Measurements from ENCODE around the gene INO80D.
"Not testable (repeated sequence)": the region's sequence is repeated elsewhere in the genome, so short reads cannot be mapped to it uniquely, and the experiment has no call there.

Gene INO80D

DNA sequence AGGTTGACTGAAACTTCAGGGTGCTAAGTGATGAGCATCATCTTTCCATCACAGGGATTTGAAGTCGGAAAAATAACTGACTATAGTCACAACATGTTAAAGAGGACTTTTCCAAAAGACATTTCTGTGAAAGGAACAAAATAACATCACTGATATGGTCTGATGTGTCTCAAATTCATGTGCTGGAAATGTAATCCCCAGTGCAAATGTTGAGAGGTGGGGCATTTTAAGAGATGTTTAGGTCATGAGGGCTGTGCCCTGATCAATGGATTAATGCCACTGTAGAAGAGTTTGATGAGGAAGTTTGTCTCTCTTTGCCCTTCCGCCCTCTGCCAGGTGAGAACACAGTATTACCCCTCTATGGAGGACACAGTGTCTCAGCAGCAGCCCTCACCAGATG, 95.9 kb downstream of the INO80D start:
- TF ChIP-seq, protein P1, sequence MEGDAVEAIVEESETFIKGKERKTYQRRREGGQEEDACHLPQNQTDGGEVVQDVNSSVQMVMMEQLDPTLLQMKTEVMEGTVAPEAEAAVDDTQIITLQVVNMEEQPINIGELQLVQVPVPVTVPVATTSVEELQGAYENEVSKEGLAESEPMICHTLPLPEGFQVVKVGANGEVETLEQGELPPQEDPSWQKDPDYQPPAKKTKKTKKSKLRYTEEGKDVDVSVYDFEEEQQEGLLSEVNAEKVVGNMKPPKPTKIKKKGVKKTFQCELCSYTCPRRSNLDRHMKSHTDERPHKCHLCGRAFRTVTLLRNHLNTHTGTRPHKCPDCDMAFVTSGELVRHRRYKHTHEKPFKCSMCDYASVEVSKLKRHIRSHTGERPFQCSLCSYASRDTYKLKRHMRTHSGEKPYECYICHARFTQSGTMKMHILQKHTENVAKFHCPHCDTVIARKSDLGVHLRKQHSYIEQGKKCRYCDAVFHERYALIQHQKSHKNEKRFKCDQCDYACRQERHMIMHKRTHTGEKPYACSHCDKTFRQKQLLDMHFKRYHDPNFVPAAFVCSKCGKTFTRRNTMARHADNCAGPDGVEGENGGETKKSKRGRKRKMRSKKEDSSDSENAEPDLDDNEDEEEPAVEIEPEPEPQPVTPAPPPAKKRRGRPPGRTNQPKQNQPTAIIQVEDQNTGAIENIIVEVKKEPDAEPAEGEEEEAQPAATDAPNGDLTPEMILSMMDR (conservative IDR thresholded peaks at IDR 0.05; ENCODE audit: low read length) = no peak
- DNase-seq (ENCODE audit: low read depth) = no peak
- H3K4me3 ChIP-seq (ENCODE audit: low read length) = no peak overlapping the region

DNA sequence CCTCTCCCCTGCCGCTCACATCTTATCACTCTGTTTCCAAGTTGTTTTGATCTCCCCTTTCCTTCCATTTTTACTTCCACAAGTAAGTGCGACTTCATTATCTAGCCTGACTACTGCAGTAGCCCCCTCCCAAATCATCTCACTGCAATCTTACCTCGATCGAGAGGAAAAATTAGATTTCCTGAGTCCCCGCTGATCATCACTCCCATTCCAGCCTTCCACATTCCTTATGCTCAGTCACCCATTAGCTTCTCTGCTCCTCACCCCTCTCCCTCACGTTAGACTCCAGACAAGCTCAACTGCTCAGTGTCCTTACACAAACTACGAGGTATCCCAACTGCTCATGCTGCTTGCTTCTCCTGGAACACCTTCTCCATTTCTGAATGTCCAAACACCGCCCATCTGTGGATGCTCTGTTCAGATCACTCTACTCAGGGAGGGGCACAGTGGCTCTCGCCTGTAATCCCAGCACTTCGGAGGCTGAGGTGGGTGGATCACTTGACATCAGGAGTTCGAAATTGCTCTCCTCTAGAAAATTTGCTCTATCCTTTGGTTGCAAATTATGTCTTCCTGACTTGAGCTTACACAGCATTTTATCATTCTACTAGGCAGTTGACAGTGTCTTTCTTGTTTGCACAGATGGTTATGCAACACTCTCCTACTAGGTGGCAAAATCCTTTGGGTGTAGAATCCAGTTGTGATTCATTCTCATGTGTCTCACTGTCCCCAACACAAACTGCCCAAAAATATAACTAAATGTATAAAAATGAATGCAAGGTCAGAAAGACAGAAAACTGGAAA, 96.5 kb downstream of the INO80D start:
- TF ChIP-seq, protein P1 (conservative IDR thresholded peaks at IDR 0.05; ENCODE audit: low read length) = no peak
- DNase-seq (ENCODE audit: low read depth) = no peak
- no peak overlapping the region for H3K4me3 ChIP-seq (ENCODE audit: low read length)

DNA sequence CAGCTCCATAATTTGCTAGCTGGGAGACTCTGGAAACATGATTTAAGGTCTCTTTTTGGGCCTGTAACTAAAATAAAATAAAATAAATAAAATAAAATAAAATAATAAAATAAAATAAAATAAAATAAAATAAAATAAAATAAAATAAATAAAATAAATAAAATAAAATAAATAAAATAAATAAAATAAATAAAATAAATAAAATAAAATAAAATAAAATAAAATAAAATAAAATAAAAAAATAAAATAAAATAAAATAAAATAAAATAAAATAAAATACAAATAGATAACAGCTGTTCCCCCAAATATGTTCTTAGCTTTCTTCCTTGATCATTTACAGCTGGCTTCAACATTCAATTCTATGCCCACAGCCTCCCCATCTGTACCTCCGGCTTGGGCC, 97.3 kb downstream of the INO80D start:
- DNase-seq (ENCODE audit: low read depth); H3K4me3 ChIP-seq (ENCODE audit: low read length): not testable (repeated sequence)

DNA sequence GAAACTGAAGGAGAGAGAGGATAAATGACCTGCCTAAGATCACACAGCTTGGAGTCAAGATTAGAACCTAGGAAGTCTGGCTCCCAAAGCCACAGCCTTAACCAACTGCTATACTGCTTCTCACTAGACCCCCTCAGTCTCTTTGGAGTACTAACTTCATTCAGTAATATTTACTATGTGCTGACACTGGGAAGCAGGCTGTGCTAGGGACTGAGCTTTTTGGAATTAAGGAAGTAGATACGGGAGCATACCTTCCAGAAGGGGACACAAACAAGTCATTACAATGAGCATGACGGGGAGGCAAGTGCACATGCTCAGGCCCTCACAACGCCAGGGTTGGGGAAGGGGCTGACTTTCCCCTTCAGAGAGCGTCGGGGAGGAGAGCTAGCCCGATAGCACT, 97.7 kb downstream of the INO80D start:
- H3K4me3 ChIP-seq (ENCODE audit: low read length) = no peak overlapping the region
- no peak for DNase-seq (ENCODE audit: low read depth)
- TF ChIP-seq, protein P1 (conservative IDR thresholded peaks at IDR 0.05; ENCODE audit: low read length) = no peak

DNA sequence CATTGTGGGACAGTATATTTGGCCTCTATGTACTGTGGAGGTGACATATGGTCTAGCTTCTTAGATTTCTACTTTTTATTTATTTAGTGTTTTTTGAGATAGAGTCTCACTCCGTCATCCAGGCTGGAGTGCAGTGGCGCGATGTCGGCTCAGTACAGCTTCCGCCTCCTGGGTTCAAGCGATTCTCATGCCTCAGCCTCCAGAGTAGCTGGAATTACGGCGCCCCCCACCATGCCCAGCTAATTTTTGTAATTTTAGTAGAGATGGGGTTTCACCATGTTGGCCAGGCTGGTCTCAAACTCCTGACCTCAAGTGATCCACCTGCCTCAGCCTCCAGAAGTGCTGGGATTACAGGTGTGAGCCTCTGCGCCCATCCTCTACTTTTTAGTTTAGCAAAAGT, 99.6 kb downstream of the INO80D start:
- not testable (repeated sequence) for DNase-seq (ENCODE audit: low read depth); H3K4me3 ChIP-seq (ENCODE audit: low read length)

DNA sequence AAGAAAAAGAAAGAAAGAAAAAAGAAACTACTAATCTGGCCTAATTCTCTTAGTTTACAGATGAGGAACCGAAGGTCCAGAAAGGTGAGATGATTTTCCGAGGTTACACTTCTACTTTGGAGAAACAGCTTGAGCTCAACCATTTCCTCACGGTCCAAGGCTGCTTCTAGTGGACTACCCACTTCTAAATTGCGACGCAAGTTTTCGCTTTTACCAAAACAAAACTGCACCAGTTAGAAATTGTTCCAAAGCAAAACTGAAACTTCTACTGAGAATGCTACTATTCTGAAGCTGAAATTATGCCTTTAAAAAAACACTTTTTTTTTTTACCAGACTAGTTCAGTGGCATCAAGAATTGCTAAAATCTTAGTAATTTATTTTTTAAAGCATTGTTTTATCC, 101.6 kb downstream of the INO80D start:
- no peak for DNase-seq (ENCODE audit: low read depth)
- TF ChIP-seq, protein P1 (conservative IDR thresholded peaks at IDR 0.05; ENCODE audit: low read length) = no peak
- no peak overlapping the region for H3K4me3 ChIP-seq (ENCODE audit: low read length)

DNA sequence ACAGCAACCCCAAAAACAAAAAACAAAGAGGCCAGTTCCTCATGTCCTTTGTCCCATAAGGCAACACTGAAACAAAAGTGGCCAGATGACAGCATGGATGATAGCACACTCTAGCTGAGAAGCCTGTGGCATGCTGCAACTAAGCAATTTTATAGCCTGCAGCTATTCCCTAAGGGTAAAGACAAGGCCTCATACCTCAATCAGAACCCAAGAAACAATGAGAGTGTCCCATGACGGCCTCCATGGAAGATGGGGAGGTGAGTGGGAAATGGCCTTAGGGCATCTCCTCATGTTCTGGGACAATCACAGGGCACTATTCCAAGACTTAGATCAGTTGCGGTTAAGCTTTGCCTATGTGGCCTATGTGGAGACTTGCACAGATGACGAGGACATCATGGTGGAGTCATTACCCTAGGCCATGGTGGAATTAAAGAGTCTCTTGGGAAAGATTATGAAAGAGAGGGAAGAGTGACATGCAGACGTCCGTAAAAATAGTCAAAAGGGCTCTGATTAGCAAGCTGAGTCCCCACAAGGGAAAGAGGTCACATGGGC, 103.1 kb downstream of the INO80D start:
- TF ChIP-seq, protein P1 (conservative IDR thresholded peaks at IDR 0.05; ENCODE audit: low read length) = no peak
- DNase-seq (ENCODE audit: low read depth) = no peak
- H3K4me3 ChIP-seq (ENCODE audit: low read length) = no peak overlapping the region

DNA sequence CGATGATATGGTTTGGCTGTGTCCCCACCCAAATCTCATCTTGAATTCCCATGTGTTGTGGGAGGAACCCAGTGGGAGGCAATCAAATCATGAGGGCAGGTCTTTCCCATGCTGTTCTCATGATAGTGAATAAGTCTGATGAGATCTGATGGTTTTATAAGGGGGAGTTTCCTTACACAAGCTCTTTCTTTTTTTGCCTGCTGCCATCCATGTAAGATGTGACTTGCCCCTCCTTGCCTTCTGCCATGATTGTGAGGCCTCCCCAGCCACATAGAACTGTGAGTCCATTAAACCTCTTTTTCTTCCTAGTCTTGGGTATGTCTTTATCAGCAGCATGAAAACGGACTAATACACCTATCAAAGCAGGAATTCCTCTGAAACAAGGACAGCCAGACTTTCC, 107.2 kb downstream of the INO80D start:
- DNase-seq (ENCODE audit: low read depth); H3K4me3 ChIP-seq (ENCODE audit: low read length): not testable (repeated sequence)

DNA sequence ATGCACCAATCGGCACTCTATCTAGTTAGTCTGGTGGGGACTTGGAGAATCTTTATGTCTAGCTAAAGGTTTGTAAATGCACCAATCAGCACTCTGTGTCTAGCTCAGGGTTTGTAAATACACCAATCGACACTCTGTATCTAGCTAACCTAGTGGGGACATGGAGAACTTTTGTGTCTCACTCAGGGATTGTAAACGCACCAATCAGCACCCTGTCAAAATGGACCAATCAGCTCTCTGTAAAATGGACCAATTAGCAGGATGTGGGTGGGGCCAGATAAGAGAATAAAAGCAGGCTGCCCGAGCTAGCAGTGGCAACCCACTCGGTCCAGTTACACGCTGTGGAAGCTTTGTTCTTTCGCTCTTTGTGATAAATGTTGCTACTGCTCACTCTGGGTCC, 108.3 kb downstream of the INO80D start:
- DNase-seq (ENCODE audit: low read depth) = not testable (repeated sequence)

DNA sequence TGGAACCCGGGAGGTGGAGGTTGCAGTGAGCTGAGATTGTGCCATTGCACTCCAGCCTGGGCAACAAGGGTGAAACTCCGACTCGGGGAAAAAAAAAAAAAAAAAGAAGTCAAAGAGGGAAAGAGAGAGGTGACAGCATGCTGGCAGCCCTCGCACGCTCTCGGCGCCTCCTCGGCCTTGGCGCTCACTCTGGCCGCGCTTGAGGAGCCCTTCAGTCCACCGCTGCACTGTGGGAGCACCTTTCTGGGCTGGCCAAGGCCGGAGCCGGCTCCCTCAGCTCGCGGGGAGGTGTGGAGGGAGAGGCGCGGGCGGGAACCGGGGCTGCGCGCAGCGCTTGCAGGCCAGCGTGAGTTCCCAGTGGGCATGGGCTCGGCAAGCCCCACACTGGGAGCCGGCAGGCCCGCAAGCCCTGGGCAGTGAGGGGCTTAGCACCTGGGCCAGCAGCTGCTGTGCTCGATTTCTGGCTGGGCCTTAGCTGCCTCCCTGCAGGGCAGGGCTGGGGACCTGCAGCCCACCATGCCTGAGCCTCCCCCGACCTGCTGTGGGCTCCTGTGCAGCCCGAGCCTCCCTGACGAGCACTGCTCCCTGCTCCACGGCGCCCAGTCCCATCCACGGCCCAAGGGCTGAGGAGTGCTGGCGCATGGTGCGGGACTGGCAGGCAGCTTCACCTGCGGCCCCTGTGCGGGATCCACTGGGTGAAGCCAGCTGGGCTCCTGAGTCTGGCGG, 108.9 kb downstream of the INO80D start:
- H3K4me3 ChIP-seq (ENCODE audit: low read length); DNase-seq (ENCODE audit: low read depth): not testable (repeated sequence)

More for the DNA sequence above, 108.3 kb downstream of the INO80D start:
- H3K4me3 ChIP-seq (ENCODE audit: low read length) = not testable (repeated sequence)
